ENCODE data around the gene PRKAG1.
"Not testable (repeated sequence)": the region's sequence is repeated elsewhere in the genome, so short reads cannot be mapped to it uniquely, and the experiment has no call there.

Gene PRKAG1

GRCh38 chr12:49018261-49019119, at the start of gene PRKAG1:
Gene PRKAG1, minus strand, starts transcription at chr12:49018776. Its CDS starts 36 bp downstream, at chr12:49018740.
- peak; percentile 95 for DNase-seq (ENCODE audit: low read depth)
- peak within 1 kb of the TSS; percentile 97 for H3K4me3 ChIP-seq (ENCODE audit: control insufficient read depth, low read depth, low read length)
- TF ChIP-seq, protein P1, sequence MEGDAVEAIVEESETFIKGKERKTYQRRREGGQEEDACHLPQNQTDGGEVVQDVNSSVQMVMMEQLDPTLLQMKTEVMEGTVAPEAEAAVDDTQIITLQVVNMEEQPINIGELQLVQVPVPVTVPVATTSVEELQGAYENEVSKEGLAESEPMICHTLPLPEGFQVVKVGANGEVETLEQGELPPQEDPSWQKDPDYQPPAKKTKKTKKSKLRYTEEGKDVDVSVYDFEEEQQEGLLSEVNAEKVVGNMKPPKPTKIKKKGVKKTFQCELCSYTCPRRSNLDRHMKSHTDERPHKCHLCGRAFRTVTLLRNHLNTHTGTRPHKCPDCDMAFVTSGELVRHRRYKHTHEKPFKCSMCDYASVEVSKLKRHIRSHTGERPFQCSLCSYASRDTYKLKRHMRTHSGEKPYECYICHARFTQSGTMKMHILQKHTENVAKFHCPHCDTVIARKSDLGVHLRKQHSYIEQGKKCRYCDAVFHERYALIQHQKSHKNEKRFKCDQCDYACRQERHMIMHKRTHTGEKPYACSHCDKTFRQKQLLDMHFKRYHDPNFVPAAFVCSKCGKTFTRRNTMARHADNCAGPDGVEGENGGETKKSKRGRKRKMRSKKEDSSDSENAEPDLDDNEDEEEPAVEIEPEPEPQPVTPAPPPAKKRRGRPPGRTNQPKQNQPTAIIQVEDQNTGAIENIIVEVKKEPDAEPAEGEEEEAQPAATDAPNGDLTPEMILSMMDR (conservative IDR thresholded peaks at IDR 0.05; ENCODE audit: control insufficient read depth, insufficient read depth, low read depth, low read length): peak; percentile 43

- no peak for DNase-seq (ENCODE audit: low read depth)
- H3K4me3 ChIP-seq (ENCODE audit: control insufficient read depth, low read depth, low read length): no peak overlapping the region
- TF ChIP-seq, protein P1 (conservative IDR thresholded peaks at IDR 0.05; ENCODE audit: control insufficient read depth, insufficient read depth, low read depth, low read length): no peak
These were observed 47.5 kb upstream of the PRKAG1 start for GRCh38 chr12:49066120-49066519.

- TF ChIP-seq, protein P1 (conservative IDR thresholded peaks at IDR 0.05; ENCODE audit: control insufficient read depth, insufficient read depth, low read depth, low read length): no peak
- H3K4me3 ChIP-seq (ENCODE audit: control insufficient read depth, low read depth, low read length): no peak overlapping the region
- no peak for DNase-seq (ENCODE audit: low read depth)
These were observed 46.2 kb upstream of the PRKAG1 start for GRCh38 chr12:49064767-49065152.

DNA sequence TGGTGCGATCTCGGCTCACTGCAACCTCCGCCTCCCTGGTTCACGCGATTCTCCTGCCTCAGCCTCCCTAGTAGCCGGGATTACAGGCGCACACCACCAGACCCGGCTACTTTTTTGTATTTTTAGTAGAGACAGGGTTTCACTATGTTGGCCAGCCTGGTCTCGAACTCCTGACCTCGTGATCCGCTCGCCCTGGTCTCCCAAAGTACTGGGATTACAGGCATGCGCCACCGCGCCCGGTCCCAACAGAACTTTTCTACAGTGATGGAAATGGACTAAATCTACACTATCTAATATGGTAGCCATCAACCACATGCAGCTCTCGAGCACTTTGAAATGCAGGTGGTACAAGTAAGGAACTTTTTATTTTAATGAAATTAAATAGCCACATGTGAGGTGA, 43.3 kb upstream of the PRKAG1 start:
- H3K4me3 ChIP-seq (ENCODE audit: control insufficient read depth, low read depth, low read length); DNase-seq (ENCODE audit: low read depth): not testable (repeated sequence)

GRCh38 chr12:49061157-49061650, 42.6 kb upstream of the PRKAG1 start:
- TF ChIP-seq, protein P1 (conservative IDR thresholded peaks at IDR 0.05; ENCODE audit: control insufficient read depth, insufficient read depth, low read depth, low read length): no peak
- peak overlapping the region; percentile 91 for H3K4me3 ChIP-seq (ENCODE audit: control insufficient read depth, low read depth, low read length)
- DNase-seq (ENCODE audit: low read depth): no peak

GRCh38 chr12:49060237-49061156, 41.9 kb upstream of the PRKAG1 start, which contains the start of gene KMT2D:
Gene KMT2D, minus strand, starts transcription at chr12:49060794. Its CDS starts 5,470 bp downstream, at chr12:49055324.
- peak; percentile 95 for DNase-seq (ENCODE audit: low read depth)
- peak within 1 kb of the TSS; percentile 91 for H3K4me3 ChIP-seq (ENCODE audit: control insufficient read depth, low read depth, low read length)
- TF ChIP-seq, protein P1 (conservative IDR thresholded peaks at IDR 0.05; ENCODE audit: control insufficient read depth, insufficient read depth, low read depth, low read length): peak; percentile 16
